Activated naive CD4-positive, alpha-beta T cell treated with Interleukin-2 at 50 U/mL for 16 hours (primary cell): Measurements from ENCODE around the gene SP3.

Source experiments
- DNase-seq: peaks from one replicate; pipeline ENCODE4 v3.0.0-alpha.2; 2020

Gene SP3

DNA sequence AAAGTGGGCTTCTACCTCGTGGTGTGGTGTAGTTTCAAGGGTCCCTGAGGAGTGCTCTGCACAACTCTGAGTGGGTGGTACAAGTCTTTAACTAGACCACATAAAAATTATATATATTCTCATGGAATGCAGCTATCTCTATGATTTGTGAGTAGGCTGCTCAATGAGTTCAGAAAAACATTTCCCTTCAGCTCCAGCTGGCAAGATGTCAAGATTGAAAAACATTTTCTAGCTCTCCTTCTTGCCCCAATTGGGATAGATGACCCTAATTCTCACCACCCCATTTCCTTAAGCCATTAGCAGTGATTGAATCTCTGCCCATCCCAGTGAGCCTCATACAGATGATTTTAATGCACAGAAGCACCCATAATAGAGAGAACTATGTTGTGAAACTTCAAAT is 28.3 kb upstream of the SP3 start:
- DNase-seq, result no peak

- DNase-seq, result no peak
These were observed 26.8 kb upstream of the SP3 start for GRCh38 chr2:173991856-173992588.

DNA sequence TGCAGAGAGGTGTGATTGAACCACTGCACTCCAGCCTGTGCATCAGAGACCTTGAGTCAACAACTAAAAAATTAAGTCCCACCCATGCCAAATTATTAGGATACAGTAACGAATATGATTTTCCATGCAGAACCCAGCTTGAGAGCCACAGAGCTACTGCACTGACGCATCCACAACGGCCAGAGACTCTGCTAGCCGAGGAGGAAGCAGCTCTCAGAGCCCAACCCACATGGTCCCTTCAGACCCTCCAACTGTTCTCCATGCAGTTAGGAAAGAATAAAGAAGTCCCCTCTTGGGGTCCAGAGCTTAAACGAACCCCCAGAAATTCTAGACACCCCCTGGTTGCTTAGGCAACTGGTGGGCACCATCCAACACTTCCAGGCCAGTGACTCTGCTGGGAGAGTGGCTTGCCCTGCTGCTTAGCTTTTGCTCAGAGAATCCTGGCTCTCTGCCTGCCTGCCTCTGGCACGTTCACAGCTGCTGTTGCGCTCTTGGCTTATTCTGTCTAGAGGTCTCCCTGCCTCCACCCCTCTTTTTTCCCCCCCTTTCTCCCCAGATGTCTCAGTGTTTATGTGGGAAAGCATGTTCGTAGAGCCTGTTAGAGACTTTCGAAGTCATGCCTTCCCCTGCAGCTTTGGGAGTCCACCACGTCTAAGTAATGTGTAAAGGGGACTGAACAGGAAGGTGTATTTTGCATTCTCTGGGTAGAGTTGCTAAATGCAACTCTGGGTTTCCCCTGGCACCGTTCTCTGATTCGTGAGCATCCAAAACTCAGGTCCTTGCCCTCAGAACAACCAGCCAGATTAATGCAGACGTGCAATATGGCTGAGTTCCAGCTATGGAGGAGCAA is 26.0 kb upstream of the SP3 start:
- DNase-seq, result no peak

DNA sequence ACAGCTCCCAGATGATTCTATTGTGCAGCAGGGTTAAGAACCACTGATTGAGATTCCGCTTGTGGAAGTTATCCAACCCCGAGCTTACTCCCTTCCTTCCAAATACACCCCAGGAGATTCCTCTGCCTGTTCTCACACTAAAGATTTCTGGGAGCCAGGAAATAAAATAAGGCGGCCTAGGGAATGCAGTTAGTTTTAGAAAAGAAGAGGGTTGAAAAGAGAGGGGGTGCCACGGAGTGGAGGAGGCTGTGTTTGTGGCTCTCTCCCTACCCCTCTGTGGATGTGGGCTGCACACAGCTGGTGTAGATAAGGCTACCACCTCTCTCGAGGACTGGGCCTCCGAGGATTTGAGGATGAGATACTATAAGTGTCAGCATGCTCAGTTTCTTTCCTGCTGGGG is 25.1 kb upstream of the SP3 start:
- no peak for DNase-seq

- DNase-seq, result no peak
These were observed 24.7 kb upstream of the SP3 start for GRCh38 chr2:173989884-173990215.

DNA sequence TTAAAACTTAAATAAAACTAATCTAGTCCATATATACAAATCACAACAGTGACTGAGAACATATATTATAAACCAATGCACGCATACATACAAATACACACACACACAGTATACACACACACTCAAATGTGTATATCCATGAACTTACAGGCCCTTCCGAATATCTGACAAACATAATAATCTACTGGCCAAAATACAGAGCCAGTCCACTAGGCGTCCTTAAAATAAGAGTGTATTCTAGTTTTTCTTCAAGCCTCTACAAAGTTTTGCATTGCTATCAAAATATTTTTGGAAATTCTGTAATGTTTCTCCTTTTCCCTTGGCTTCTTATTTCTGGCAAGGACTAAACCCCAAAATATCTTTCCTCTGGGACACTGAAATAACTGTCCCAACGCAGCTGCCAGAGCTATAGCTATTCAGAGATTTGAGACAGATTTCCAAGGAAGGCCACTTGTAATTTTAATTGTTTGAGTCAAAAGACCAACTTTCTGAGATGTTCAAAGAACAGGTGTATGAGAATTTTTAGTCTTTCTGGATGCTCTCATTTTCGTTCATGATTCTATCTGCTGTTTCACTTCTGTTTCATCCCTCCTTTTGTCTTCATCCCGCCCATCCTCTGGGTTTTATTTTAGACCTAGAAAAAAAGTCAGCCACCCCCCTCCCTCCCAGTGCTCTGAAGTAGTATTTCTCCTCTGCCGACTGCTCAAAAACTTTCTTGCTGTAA is 24.1 kb upstream of the SP3 start:
- DNase-seq, result no peak

GRCh38 chr2:173986805-173987204 is 21.6 kb upstream of the SP3 start:
- no peak for DNase-seq

DNA sequence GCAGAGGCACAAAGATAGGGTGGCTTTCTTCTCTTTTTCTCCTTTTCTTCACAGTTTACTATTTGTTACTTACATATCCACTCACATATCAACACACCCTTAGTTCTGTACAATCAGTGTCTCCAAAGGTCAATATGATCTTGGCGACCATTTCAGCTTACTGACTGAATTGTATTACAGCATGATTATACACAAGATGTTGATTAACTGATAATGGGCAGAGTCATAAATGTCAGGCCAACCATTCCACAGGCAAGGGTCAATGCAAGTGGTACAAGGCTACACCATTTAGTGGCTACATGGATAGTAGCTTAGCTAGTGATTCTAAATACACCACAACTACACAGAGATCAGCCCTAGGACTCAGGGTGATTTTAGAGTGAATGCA is 20.4 kb upstream of the SP3 start:
- no peak for DNase-seq

DNA sequence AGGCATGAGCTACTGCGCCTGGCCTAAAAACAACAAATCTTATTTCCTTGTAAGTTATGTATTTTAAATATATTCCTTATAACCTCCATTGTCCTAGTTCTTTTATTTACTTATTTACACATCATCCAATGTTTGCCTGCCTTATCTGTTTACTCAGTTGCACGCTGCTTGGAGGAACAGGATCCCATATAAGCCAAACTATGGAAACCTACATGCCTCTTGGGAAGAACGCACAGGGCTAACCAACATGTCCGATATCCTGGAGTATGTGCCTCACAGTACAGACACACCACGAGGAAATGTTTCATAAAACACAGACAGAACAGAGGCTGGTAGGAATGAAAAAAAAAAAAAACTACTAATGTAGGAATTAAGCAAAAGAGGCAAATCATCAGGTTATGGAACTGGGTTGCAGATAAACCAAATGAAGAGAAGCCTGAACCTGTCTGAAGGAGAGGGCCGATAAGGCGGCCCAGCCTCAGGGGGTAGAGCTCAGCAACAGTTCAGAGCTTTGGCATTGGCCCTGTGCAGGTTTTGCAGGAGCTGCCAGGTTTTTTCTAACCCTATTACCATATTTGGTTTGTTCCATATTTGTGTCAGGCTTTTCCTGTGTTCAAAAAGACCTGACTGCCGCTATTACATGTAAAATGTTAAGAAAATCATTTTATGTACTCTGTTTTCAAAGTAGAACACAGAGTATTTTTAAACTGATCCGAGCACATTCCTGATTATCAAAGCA is 19.9 kb upstream of the SP3 start:
- DNase-seq, result no peak

- no peak for DNase-seq
These were observed 18.3 kb upstream of the SP3 start for GRCh38 chr2:173983391-173983871.

DNA sequence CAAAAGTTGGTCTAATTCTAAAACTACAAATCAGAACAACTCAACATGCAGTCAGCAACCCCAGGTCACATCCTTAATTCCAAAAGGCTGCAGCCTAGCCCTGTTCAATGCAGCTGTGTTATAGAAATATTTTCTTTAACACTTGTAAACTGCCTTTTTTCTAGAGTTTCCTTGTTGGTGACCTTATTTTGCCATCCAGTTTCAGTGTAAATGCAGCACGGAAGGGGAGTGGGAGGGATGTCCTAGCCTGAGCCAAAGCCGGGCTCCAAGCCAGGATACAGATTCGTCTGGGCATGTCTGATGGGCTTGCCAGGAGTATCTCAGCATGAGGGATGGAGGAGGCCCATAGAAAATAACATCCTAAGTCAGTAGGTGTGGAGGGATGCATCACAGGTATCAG is 17.7 kb upstream of the SP3 start:
- no peak for DNase-seq

DNA sequence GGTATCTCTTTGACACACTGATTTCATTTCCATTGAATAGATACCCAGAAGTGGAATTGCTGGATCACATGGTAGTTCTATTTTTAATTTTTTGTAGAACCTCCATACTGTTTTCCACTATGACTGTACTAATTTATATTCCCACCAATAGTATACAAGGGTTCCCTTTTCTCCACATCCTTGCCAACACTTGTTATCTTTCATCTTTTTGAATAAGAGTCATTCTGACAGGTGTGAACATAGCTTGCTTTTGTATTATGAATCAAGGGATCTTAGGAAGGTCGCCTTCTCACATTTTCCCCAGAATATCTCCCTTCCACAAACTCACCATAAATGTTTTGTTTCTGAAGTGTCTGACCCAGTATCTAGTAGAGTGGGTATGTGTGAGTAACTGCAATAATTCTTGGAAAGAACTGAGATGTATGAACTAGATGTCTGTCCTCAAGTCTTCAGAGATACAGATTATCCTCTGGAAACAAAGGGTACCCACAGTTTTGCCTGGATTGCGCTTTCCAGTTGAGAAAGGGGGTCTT is 17.1 kb upstream of the SP3 start:
- DNase-seq, result no peak

DNA sequence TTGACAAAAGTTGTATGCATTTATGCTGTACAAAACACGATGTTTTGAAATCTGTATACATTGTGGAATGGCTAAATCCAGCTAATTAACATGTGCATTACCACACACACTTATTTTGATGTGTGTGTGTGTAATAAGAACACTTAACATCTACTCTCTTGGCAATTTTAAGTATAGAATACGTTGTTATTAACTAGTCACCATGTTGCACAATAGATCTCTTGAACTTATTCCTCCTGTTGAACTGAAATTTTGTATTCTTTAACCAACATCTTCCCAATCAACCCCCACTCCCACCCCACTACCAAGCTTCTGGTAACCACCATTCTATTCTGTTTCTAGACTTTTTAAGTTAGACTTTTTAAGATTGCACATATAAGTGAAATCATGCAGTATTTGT is 16.3 kb upstream of the SP3 start:
- no peak for DNase-seq

DNA sequence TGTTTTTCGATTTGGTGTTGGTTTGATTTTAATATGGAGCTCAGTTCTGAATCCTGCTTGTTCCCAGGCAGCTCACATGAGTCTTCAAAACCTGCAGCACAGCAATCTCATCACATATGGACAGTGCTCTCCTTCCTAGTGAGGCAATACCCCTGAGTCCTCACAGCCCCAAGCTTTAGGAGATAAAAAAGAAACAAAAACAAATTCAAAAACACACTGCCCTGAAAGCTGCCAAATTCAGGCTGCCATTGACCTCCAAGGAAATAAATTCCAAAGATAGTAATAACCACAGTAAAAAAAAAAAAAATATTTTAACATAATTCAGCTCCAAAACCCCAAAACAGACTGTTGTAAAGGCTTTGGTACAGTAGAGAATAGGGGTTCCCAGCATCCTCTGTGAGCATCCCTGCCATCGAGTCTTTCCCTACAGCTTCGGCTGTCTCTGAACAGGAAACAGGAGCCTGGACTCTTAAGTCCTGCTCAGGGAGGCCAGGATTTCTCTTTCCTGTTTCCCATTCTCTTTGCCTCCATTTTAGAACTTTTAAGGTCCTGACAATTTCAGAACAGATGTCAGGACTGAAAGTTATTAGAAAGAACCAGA is 14.7 kb upstream of the SP3 start:
- no peak for DNase-seq

DNA sequence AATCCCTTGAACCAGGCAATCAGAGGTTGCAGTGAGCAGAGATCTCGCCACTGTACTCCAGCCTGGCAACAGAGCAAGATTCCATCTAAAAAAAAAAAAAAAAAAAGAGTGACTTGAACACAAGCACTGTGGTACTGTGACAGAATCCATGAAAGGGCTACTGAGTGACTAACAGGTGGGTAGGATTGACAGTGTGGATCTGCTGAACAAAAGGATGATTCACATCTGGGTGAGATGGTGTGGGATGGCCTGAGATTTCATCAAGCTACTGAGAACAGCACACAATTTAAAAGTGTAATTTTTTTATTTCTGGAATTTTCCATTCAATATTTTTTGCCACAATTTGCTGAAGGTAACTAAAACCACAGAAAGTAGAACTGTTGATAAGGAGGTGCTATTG is 13.3 kb upstream of the SP3 start:
- peak; percentile 13 for DNase-seq

DNA sequence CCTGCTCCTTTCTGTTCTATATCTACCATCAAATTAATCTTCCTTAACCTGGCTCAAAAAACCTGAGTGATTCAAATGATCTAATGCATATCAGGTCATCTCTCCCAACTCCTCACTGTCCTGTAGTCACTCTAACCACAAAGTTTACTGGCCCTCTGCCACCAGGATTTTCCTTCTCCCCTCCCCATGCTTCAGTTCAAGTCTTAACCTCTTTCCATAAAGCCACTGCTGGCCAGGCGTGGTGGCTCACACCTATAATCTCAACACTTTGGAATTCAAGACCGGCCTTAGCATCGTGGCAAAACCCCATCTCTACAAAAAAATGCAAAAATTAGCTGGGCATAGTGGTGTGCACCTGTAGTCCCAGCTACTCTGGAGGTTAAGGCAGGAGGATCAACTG is 7.5 kb upstream of the SP3 start:
- DNase-seq, result no peak

DNA sequence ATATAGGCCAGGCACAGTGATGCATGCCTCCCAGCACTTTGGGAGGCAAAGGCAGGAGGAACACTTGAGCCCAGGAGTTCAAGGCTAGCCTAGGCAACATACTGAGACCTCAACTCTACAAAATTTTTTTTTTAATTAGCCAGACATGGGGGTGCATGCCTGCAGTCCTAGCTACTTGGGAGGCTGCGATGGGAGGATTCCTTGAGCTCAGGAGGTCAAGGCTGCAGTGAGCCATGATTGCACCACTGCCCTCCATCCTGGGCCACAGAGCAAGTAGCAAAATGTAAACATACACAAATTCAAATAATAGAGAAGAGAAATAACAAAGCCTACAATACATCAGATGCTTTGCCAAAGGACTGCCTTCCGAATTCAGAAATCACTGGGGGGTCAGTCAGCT is 7.0 kb upstream of the SP3 start:
- no peak for DNase-seq

DNA sequence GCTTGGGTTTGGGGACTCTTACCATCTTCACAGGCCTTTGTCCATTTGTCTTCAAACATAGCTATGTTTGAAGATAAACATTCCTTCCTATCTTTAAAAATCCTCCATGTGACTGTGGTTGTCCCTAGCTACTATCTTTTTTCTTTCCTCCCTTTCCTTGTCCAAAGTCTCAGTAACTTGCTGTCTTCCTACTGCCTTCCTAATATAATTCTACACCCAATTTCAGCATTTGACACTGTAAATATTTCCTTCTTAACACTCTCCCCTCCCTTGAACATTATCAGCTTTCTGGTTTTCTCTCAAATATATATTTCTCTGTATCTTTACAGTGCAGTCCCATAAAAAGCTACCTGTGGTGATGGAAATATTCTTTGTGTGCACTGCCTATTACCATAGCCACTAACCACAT is 5.3 kb upstream of the SP3 start:
- no peak for DNase-seq

- DNase-seq, result no peak
These were observed 4.7 kb upstream of the SP3 start for GRCh38 chr2:173969886-173970285.

GRCh38 chr2:173968551-173968950 is 3.4 kb upstream of the SP3 start:
- DNase-seq, result no peak

DNA sequence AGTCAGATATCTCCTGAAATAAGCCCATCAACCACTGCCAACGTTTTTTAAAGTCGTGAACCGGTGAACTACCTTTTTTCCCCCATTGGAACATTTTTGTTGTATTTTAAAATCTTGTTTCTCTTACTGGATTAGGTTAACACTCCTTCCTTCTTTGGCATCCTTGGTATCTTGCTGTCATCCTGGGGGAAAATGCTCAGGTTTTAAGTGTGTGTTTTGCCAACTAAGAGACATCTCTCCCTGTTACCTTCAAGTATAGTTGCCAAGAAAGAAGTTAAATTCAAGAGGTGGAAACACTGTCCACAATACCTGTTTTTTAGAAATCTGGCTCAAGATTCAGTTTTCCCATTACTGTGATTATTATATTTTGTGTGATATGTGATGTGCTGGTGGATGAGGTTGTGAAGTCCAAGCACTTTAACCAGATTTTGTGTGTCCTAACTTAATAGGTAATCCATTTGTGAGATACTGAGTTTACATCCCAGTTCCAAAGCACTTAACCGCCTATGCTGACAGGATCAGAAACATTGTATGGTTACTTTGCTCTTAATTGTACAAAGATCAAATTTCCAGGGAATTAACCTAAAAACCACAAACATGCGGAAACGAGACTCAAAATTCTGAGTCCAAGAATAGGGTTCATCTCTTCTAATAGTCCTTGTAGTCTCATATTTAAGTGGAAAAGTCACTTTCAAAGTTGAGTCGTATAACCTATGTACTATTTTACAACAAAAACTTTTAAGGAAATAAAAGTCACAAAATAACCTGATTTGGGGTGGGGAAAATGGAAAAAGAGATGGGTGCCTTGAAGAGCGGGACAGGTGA is 1.3 kb upstream of the SP3 start:
- no peak for DNase-seq
